GM23338 (cell line): ENCODE measurements around the gene PTCH2.

ENCODE experiments used
- CTCF ChIP-seq, 2 experiments: fragments of 200-600 bp in 1 of 2; sonication (generic) in 1 of 2; conservative IDR thresholded peaks; 2 replicates each; pipeline versions ENCODE4 v1.5.1 to v1.6.1; 2016 to 2017; ENCODE audit warnings: antibody characterized with exemption in 2 of 2, low read depth in 2 of 2, mild to moderate bottlenecking in 2 of 2, moderate library complexity in 1 of 2
- EZH2 ChIP-seq: fragments of 200-600 bp; sonication (generic); IDR thresholded peaks from one replicate; pipeline ENCODE4 v1.8.0; 2017; ENCODE audit warnings: antibody characterized with exemption, mild to moderate bottlenecking, low read depth; ENCODE audit not compliant: unreplicated experiment
- EZH2phosphoT487 ChIP-seq: fragments of 200-600 bp; sonication (generic); IDR thresholded peaks from one replicate; pipeline ENCODE4 v1.8.1; 2018; ENCODE audit warnings: antibody characterized with exemption; ENCODE audit not compliant: unreplicated experiment
- JUNB ChIP-seq: IDR thresholded peaks from one replicate; pipeline ENCODE4 v1.6.1; 2016; ENCODE audit warnings: antibody characterized with exemption; ENCODE audit not compliant: unreplicated experiment
- REST ChIP-seq: IDR thresholded peaks from one replicate; pipeline ENCODE4 v1.6.1; 2018; ENCODE audit warnings: antibody characterized with exemption; ENCODE audit not compliant: unreplicated experiment

GRCh38 chr1:44819608-44820327, 23.3 kb downstream of the PTCH2 start:
- TF ChIP-seq REST (no peak), CTCF (conservative IDR thresholded peaks at IDR 0.05; ENCODE audit: low read depth in 2 of 2) (no peak; a peak in 1 of 4 replicates), JUNB (no peak), EZH2 (no peak), EZH2phosphoT487 (no peak)
